ENCODE measurements around the gene RUVBL2. TPM values are rescaled to one million over a fixed set of nuclear protein-coding genes. Genes with fewer than 3 reads are reported as not detected.

Gene RUVBL2
- total RNA-seq, 1 donor from 2014 or later, result 80.6 TPM

DNA sequence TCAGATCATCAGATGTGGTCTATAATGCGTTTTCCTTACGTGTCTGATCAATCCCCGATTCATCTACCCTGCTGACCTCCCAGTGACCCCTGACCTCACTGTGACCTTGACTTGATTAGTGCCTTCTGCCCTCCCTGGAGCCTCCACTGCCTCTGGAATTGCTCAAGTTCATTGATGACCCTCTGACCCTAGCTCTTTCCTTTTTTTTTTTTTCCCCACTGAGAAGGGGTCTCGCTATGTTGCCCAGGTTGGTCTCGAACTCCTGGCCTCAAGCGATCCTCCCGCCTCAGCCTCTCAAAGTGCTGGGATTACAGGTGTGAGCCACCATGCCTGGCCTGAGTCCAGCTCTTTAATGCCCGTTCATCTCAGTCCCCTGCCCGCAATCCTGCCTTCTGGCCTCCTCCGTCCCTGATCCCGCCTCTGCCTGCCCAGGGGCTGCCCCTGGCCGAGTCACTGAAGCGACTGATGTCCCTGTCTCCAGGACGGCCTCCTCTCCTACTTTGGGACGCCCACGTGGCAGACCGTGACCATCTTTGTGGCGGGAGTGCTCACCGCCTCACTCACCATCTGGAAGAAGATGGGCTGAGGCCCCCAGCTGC is 32.5 kb upstream of the RUVBL2 start:
- Mint-ChIP-seq H3K27me3 (ENCODE audit: unreplicated experiment) (peaks cover 20% of the 10 kb centered on the region), H3K27ac (ENCODE audit: unreplicated experiment) (peak overlapping the region; percentile 77), H3K4me3 (ENCODE audit: unreplicated experiment) (no peak overlapping the region), H3K36me3 (ENCODE audit: low read depth, unreplicated experiment) (peaks cover 28% of the 10 kb centered on the region), H3K9me3 (ENCODE audit: unreplicated experiment) (no peaks in the 10 kb centered on the region), H3K4me1 (ENCODE audit: unreplicated experiment) (peaks cover 52% of the 10 kb centered on the region)
- TF ChIP-seq CTCF (IDR thresholded peaks at IDR 0.05; ENCODE audit: unreplicated experiment), result no peak
- no peak for DNase-seq (ENCODE audit: low spot score)

- no peaks in the 10 kb centered on the region for H3K9me3 Mint-ChIP-seq (ENCODE audit: unreplicated experiment)
- peak overlapping the region; percentile 56 for H3K4me3 Mint-ChIP-seq (ENCODE audit: unreplicated experiment)
Measured at GRCh38 chr19:48961673-48962028, 32.0 kb upstream of the RUVBL2 start.

DNA sequence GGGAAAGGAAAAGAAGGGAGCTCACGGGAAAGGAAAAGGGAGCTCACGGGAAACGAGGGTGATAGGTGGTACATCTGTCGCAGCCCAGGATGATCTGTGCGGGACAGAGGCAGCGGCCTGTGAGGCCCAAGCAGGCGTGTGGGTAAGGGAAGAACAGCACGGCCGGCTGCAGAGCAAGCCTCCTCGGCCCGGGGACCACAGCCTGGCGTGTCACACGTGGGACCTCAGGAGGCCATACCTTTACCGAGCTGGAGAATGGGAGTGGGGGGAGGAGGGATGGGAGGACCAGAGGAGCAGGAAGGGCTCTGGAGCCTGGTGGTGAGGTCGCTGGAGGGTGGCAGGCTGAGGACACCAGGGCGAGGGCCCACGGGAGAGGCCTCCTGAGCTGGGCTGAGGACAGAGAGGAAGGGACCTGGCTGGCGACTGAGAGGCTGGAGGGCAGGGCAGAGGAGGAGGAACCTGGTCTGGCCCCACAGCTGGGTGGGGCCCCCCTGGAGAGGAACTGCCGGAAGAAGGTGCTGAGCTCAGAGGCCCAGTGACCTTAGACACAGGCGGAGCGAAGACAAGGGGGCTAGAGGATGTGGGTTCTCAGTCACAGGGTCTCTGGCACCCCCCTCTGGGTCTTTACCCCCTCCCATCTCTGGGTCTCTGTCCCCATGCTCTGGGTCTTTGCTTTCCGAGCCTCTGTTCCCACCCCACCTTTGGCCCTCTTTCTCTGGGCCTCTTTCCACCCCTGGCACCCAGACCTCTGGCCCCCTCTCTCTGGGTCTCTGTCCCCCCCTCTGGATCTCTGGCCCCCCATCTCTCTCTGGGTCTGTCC is 31.4 kb upstream of the RUVBL2 start:
- peak overlapping the region; percentile 56 for H3K4me3 Mint-ChIP-seq (ENCODE audit: unreplicated experiment)
- DNase-seq (ENCODE audit: low spot score), result no peak
- H3K36me3 Mint-ChIP-seq (ENCODE audit: low read depth, unreplicated experiment), result peaks cover 28% of the 10 kb centered on the region
- peaks cover 53% of the 10 kb centered on the region for H3K4me1 Mint-ChIP-seq (ENCODE audit: unreplicated experiment)
- TF ChIP-seq CTCF (IDR thresholded peaks at IDR 0.05; ENCODE audit: unreplicated experiment), result no peak
- H3K27me3 Mint-ChIP-seq (ENCODE audit: unreplicated experiment), result peaks cover 23% of the 10 kb centered on the region
- peak overlapping the region; percentile 70 for H3K27ac Mint-ChIP-seq (ENCODE audit: unreplicated experiment)
- H3K9me3 Mint-ChIP-seq (ENCODE audit: unreplicated experiment), result no peaks in the 10 kb centered on the region

More at GRCh38 chr19:48961673-48962028, 32.0 kb upstream of the RUVBL2 start:
- Mint-ChIP-seq H3K36me3 (ENCODE audit: low read depth, unreplicated experiment) (peaks cover 30% of the 10 kb centered on the region), H3K27ac (ENCODE audit: unreplicated experiment) (peak overlapping the region; percentile 64), H3K4me1 (ENCODE audit: unreplicated experiment) (peaks cover 54% of the 10 kb centered on the region), H3K27me3 (ENCODE audit: unreplicated experiment) (peaks cover 21% of the 10 kb centered on the region)
- no peak for TF ChIP-seq CTCF (IDR thresholded peaks at IDR 0.05; ENCODE audit: unreplicated experiment)
- DNase-seq (ENCODE audit: low spot score), result no peak

- Mint-ChIP-seq H3K27me3 (ENCODE audit: unreplicated experiment) (peaks cover 23% of the 10 kb centered on the region), H3K9me3 (ENCODE audit: unreplicated experiment) (no peaks in the 10 kb centered on the region), H3K4me1 (ENCODE audit: unreplicated experiment) (peaks cover 51% of the 10 kb centered on the region), H3K4me3 (ENCODE audit: unreplicated experiment) (no peak overlapping the region), H3K36me3 (ENCODE audit: low read depth, unreplicated experiment) (peaks cover 24% of the 10 kb centered on the region), H3K27ac (ENCODE audit: unreplicated experiment) (peak overlapping the region; percentile 95)
- TF ChIP-seq CTCF (IDR thresholded peaks at IDR 0.05; ENCODE audit: unreplicated experiment), result no peak
- no peak for DNase-seq (ENCODE audit: low spot score)
Measured at GRCh38 chr19:48962849-48963165, 30.9 kb upstream of the RUVBL2 start.

Measured in endothelial cell (in vitro differentiated cells).